ENCODE results near the gene USP33.
"Not testable (repeated sequence)": the region's sequence is repeated elsewhere in the genome, so short reads cannot be mapped to it uniquely, and the experiment has no call there.

Gene USP33

DNA sequence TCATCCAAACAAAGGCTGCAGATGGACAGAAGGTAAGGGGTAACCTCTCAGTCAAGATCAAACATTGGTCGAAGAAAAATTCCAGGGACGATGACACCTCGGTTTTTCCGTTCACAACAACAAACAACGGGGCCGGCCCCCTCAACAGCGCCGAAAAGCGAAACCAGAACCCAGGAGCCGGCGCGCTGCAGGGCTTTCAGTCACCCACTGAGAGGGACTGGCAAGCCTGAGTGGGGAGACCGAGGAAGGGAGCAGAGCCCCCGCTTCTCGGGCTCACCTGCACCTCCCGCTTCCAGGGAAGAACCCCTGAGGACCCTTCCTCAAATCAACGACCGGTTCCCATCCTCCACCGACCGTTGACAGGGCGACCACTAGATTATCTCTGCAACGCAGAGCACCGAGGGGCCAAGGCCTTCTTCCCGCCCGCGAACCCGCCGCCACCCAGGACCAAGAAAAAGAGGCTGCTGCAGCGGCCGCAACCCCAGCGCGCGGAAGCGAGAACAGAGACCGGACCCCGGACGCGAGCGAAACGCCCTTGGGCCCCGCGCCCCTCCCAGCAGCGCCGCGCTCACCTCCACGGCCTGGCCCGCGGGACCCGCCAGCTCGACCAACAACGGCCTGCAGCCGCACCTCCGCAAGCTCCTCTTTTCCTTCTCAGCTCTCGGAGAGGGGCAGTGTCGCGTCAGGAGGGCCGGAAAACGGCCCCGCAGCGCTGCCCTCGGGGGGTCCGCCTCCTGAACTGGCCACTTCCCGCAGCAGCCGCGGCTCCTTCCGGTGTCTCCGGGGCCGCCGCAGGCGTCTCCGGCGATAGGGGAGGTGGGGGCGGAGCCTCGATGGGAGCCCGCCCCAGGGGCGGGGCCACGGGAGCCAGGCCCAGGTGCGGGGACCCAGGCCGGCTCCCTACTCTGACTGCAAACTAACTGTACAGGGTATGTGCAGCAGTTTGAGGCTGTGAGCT lies at the start of gene USP33:
Gene USP33, minus strand, starts transcription at position 782 of the 958 bp plus-strand sequence. CDS start 18,155 bp downstream, outside the sequence.
- peak; percentile 95 for DNase-seq

DNA sequence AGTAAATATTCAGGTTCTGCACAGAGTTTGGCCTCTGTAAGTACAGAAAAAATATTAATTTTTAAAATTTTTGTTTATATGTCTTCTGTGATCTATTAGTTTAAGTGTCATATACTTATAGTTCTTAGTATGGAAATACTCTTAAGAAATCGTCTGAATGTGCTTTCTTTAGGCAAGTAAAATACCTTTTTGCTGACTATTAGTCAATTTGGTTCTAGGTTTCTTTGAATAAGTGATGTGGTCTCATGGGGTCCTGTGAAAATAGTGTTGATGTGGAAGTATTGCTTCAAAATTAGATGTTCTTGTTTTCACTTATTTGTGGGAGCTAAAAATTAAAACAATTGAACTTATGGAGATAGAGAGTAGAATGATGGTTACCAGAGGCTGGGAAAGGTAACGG lies 43.7 kb upstream of the USP33 start:
- no peak for DNase-seq

DNA sequence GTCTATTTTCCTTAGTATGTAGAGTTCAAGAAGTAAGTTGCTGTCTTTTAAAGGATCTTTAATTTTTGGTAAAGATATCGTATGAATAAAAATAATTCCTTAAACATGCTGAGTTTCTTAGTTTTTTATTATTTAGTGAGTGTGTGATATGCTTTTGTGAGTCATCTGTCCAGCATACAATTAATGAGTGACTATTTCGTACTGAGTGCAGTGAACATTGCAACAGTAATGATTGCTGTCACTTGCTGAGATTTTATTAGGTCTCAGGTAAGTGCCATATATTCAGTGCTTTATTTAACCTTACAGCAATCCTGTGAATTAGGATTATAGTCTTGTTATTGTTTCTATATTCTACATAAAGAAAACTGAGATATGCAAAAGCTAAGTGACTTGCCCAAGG lies 42.4 kb upstream of the USP33 start:
- DNase-seq, result no peak

DNA sequence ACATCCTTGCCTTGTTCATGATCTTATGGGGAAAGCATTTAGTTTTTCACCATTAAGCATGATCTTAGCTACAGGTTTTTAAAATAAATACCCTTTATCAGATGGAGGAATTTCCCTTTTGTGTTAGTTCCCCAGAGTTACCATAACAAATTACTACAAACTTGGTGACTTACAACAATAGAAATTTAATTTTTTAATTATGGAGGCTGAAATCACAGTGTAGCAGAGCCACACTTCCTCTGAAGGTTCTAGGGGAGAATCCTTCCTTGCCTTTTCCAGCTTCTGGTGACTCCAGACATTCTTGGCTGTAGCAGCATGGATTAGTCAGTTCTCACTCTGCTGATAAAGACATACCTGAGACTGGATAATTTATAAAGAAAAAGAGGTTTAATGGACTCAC lies 38.3 kb upstream of the USP33 start:
- DNase-seq, result no peak

DNA sequence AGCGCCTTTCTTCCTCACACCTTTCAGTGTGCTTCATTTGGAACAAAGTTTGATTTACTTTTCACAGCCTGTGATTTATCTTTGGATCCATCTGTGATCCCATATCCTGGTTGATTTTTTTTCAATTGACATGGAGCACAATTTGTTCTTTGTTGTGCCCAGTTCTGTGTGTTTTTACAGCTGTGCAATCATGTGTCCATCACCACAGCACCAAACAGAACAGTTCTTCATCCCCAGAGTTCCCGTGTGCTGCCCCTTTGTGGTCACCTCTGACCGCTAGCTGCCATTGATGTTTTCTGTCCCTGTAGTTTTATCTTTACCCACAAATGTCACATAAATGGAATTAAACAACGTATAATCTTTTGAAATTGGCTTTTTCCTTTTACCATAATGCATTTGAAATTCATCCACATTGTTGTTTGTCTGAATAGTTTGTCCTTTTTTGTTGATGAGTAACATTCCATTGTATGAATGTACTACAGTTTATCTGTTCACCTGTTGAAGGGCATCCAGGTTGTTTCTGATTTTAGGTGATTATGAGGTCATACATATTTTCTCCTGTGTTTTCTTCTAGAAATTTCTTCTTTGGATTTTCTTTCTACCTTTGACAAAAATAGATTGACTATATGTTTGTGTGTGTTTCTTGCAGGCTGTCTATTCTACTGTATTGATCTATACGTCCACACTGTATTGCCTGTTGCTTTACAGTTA lies 37.2 kb upstream of the USP33 start:
- no peak for DNase-seq

DNA sequence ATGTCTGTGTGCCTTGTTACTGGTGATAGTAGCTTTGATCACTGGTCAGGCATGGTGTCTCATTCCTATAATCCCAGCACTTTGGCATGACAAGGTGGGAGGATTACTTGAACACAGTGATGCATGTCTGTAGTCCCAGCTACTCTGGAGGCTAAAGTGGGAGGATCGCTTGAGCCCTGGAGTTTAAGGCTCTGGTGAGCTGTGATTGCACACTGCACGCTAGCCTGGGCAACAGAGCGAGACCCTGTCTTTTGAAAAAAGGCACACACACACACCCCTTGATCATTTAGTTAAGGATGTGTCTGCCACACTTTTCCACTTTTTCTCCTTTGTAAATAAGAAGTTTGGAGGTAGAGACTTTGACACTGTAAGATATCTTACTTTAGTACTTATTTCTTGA lies 34.9 kb upstream of the USP33 start:
- DNase-seq, result no peak

DNA sequence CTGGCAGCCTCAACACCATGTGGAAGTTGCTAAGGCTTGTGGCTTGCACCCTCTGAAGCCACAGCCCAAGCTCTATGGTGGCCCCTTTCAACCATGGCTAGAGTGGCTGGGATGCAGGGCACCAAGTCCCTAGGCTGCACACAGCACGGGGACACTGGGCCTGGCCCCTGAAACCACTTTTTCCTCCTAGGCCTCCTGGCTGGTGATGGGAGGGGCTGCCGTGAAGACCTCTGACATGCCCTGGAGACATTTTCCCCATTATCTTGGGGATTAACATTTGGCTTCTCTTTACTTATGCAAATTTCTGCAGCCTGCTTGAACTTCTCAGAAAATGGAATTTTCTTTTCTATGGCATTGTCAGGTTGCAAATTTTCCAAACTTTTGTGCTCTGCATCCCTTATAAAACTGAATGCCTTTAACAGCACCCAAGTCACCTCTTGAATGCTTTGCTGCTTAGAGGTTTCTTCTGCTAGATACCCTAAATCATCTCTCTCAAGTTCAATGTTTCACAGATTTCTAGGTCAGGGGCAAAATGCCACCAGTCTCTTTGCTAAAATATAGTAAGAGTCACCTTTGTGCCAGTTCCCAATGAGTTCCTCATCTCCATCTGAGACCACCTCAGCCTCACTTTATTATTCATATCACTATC lies 26.6 kb upstream of the USP33 start:
- DNase-seq, result not testable (repeated sequence)

DNA sequence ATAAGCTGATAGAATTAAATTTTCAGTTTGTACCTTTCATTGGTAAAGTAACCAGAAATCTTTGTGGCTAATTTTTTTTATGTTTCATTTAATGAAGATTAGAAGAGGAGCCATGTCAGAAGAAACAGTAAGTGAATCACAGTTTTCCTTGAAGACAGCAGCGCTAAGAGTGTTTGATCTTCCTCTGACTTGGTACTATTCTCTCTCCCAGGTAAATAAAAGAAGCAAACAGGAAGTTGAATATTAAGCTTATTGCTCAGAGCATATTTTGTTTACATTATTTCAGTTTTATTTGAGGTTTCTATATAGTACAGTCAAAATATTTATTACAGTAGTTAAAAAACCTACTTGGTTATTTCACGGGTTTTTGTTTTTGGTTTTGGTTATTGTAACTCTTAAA lies 23.5 kb upstream of the USP33 start:
- no peak for DNase-seq

DNA sequence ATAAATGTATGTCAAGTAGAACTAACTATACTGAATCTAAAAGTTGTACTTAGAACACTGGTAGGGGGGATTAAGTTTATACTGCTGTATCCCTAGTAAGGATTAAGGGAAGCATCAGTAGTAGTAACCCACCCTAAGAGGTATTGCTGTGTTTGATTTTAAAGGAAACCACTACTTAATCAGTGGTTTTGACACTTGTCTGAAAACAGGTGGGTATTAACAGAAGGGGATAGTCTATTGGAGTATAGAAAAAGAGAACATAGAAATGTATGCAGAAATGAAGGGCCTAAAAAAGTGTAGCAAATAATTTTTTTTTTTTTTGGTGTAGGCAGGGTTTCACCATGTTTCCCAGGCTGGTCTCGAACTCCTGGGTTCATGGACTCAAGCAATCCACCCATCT lies 22.0 kb upstream of the USP33 start:
- DNase-seq, result no peak

DNA sequence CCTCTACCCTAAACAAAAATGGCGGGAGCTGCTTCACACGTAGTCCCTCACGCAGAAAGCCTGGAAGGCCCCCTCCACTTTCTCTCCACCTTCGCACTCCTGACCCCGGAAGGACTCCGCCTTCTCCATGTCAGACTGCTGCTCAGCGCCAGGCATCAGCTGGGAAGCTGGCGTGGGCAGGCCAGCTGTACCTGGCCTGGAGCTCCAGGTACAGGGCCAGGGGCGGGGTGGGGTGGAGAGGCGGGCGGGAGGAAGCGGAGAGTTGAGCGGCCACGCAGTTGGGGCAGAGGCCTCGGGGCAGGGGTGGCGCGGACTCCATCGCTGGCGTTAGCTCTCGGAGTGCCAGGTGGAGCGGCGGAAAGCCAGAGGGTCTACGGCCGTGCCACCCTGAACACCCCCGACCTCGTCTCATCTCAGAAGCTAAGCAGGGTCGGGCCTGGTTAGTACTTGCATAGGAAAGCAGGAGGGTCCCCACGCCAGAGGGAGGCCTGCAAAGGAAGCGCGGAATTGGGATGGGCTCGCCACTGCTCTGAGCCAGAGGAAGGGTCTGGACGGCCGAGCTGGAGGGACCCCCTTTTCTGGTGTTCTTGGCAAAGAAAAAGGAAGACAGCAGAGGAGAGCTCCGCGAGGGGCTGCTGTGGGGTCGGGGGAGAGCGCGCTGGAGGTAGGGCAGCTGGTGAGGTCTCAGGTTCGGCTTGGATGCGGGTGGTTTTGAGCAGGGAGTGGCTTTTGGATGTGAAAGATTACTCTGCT lies 20.1 kb upstream of the USP33 start, which contains the start of gene MIGA1:
Gene MIGA1, plus strand, starts transcription at position 121 of the 753 bp plus-strand sequence. CDS start 3,604 bp downstream, outside the sequence.
- peak; percentile 91 for DNase-seq

DNA sequence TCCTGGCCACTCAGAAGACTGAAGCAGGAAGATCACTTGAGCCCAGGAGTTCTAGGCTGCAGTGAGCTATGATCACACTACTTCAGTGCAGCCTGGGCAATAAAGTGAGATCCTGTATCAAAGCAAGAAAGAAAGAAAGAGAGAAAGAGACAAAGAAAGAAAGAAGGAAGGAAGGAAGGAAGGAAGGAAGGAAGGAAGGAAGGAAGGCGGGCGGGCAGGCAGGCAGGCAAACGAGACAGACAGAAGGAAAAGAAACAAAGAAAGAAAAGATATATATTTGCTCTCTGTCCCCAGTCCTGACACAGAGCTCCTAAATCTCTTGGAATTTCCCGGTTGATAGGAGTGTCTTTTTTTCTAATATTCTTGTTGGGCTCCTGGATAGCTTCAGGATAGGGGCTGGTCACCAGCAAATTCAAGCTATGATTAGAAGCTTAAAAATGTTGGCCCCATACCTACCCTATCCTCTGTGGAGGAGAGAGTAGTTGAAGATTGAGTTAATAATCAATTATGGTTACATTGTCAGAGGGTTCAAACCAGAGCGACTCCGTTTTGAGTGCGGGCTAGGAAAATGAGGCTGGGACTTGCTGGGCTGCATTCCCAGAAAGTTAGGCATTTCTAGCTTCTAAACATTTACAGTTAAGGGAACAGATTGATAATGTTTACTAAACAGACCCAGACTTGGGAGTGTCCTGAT lies 16.5 kb upstream of the USP33 start:
- DNase-seq, result no peak

DNA sequence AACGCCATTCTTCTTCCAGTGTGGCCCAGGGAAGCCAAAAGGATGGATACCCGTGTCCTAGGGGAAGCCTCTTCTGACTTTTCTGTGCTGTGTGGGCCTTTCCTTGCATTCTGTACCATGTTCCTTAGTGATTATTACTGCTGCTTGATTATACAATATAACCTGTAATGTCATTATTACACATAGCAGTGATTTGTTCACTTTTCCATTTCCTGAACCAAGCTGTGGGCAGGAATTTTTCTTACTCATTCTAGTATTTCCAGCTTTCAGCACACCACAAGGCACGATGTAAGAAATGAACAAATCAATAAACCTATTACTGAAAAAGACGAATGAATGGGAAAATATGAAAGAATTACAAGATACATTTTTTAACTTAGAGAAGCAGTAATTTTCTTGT lies 8.4 kb upstream of the USP33 start:
- no peak for DNase-seq

DNA sequence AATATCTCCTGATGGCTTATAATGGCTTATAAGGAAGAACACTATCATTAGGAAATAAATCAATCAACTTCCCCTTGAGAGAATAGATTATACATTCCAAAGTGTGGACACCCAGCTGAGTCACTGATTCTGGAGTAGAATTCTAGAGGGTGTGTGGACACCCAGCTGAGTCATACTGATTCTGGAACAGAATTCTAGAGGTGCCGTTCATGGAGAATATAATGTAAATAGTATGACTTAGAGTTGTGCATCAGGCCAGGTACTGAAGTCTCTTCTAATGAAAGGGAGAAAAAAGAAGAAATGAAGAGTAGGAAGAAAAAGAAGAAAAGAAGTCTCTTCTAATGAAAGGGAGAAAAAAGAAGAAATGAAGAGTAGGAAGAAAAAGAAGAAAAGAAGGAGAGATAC lies 2.4 kb upstream of the USP33 start:
- DNase-seq, result no peak

DNA sequence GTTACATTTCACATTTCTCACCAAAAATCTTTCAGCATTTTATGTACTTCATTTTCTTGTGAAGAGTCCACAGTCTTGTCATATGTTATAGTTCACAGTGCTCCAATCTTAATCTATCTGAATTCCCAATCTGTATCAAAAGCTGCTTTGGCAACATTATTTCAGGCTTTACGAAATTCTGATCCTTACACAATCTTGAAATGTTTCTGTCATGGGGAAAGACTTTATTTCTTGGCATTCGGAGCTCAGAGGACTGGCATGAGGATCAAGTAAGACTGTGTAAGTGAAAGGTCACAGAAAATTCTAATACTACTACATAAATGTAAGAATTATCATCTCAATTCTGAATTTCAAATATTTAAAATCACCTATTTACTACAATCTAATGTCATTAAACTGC lies 2.0 kb downstream of the USP33 start:
- DNase-seq, result no peak

DNA sequence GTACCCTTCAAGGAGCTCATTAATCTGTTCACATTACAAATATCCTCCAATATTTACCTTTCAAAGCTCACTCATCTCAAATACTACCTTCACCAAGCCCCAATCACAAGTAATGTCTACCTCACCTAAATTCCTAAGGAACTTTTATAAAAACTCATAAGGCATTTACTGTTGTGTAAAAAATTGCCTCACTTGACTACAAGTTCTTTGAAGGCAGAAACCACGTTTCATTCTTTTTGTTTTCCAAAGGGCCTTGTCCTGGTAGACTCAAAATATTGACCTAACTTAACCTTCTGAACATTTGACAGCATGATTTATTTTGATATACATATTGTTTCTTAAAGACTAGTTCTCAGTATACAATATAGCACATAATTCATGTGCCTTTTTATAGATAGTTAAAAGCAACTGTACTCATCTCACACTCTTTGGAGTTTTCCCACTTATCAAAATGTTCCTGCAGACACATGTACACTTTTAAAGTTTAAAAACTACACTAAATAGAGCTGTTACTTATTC lies 2.5 kb downstream of the USP33 start:
- no peak for DNase-seq

DNA sequence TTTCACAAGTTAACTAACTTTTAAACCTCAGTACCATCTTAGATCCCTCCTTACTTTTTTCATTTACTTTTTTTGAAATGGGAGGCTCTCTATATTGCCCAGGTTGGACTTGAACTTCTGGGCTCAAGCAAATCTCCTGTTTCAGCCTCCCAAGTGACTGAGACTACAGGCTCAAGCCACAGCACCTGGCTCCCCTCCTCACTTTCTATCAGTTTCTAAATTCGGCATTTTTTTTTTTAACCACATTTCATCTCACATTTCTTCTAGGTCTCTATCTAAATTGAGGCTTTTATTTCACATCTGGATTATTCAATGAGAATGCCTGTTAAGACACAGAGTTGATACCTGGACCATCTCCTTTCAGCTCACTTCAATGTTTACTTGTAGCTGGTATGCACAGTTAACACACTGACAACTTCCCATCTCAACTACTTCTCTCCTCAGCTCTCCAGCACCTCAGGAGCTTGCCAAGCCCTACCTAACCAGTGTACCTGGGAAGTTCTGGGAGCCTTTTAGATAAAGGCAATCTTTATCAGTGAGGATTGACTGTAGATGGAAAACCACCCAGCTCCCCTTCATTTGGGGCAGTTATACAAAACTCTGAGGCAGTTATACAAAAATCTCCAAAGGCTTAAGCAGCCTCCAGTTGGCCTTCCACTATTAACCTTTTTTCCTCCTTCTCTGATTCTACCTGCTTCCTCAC lies 3.4 kb downstream of the USP33 start:
- no peak for DNase-seq

DNA sequence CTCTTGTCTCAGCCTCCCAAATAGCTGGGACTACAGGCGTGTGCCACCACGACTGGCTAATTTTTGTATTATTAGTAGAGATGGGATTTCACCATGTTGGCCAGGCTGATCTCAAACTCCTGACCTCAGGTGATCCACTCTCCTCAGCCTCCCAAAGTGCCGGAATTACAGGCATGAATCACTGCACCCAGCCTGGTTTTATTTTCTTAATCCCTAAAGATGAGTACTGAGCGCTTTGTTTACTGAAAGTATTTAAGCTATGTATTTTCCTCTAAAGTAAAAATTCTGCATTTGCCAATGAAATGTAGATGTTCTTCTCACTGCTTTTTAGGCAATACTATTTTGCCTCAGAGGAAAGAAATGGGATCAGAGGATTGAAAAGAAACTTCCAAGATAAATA lies 10.2 kb downstream of the USP33 start:
- DNase-seq, result not testable (repeated sequence)

DNA sequence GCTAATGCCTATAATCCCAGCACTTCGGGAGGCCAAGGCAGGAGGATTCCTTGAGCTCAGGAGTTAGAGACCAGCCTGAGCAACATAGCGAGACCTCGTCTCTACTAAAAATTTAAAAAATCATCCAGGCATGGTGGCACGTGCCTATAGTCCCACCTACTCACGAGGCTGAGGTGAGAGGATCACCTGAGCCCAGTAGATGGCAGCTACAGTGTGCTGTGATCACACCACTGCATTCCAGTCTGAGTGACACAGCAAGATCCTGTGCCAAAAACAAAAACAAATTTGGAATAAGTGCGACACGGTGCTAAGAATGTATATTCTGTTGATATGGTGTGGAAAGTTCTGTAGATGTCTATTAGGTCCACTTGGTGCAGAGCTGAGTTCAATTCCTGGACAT lies 15.1 kb downstream of the USP33 start:
- no peak for DNase-seq

DNA sequence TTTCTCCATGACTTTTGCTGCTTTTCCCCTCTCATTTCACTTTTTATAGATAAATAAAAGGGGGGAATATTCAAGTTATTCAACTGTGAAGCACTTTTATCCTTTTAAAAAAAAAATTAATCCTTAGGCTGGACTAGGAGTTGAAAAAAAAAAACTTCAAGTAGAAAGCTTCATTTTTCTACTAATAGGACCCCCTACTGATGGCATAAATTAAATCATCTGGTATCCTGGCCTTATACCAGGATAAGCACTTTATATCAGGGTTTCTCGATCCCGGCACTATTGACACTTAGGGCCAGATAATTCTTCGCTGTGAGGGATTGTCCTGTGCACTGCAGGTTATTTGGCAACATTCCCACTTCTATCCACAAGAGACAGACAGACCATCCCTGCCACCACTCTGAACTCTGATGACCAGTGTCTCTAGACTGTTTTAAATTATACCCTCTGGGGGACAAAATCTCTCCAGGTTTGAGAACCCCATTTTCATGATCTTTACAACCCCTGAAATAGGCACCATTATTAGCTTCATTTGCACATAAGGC lies 17.6 kb downstream of the USP33 start:
- DNase-seq, result no peak

DNA sequence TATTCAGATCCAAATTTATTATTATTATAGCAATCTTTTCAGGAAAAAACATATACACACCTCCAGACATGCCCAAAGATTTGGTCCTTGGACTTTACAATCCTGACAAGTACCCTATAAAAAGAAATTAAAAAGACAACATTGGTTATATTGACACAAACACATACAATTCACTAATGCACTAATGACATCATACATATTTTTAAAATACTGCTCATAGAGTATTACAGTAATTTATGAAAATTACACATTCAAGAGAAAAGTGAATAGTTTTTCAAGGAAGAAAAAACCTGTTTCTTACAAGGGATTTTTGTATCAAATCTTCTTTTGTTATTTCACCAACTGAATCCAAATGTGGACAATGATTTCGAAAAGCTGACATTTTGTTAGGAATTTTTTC lies 18.3 kb downstream of the USP33 start:
- no peak for DNase-seq

DNA sequence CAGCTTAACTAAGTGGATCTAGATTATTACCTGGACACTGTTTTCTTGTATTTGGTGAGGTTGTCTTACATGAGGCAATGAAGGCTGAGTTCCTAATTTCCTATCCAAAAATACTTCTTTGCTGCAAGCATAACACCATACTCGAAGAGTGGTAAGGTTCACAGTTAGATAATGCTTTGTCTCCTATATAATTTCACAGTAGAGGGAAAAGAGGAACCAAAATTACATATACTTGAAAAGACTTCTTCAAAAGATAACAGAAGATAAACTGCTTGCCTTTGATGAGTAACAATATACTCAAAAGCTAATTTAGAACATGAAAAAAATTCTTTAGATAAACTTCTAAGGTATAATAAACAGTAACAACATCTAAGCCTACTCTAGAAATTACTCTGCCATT lies 20.4 kb downstream of the USP33 start:
- DNase-seq, result no peak

Measured in CD4-positive, alpha-beta T cell treated with Interleukin-6 for 4 hours (primary cell).